HepG2 (cell line): ENCODE measurements around the gene ZKSCAN1. TPM values are rescaled to one million over a fixed set of nuclear protein-coding genes. Genes with fewer than 3 reads are reported as not detected.

Experiments
- AHDC1 ChIP-seq: sonication (generic); formaldehyde crosslinking; IDR thresholded peaks from 2 replicates; pipeline ENCODE4 v1.5.1; 2020; ENCODE audit warnings: mild to moderate bottlenecking, missing genetic modification reagents, borderline replicate concordance
- DR1 ChIP-seq: sonication (generic); formaldehyde crosslinking; IDR thresholded peaks from 2 replicates; pipeline ENCODE4 v1.8.0; 2021; ENCODE audit warnings: mild to moderate bottlenecking, missing genetic modification reagents, inconsistent platforms
- E2F1 ChIP-seq: sonication (generic); formaldehyde crosslinking; IDR thresholded peaks from 2 replicates; pipeline ENCODE4 v1.5.0; 2020; ENCODE audit warnings: missing genetic modification reagents
- FOXJ3 ChIP-seq: sonication (generic); formaldehyde crosslinking; IDR thresholded peaks from 2 replicates; pipeline ENCODE4 v1.4.0; 2020; ENCODE audit warnings: missing genetic modification reagents, mild to moderate bottlenecking, borderline replicate concordance
- POLR2G ChIP-seq: fragments of 200-400 bp; formaldehyde crosslinking; IDR thresholded peaks from 2 replicates; pipeline ENCODE4 v1.6.1; 2018; ENCODE audit warnings: mild to moderate bottlenecking, low read depth, low read length, moderate library complexity
- PRMT3 ChIP-seq: sonication (generic); formaldehyde crosslinking; IDR thresholded peaks from 2 replicates; pipeline ENCODE4 v1.8.1; 2022; ENCODE audit warnings: low read depth, mild to moderate bottlenecking, moderate library complexity, missing genetic modification reagents, borderline replicate concordance
- RFX1 ChIP-seq: fragments of 450-650 bp; IDR thresholded peaks from 2 replicates; pipeline ENCODE4 v1.6.1; 2017
- SIN3B ChIP-seq: fragments of 150-350 bp; IDR thresholded peaks from 2 replicates; pipeline ENCODE4 v1.6.1; 2014; ENCODE audit warnings: low read length
- ZBTB3 ChIP-seq: sonication (generic); formaldehyde crosslinking; IDR thresholded peaks from 2 replicates; pipeline ENCODE4 v1.4.0; 2020; ENCODE audit warnings: low read depth, mild to moderate bottlenecking, moderate library complexity, missing genetic modification reagents, borderline replicate concordance
- ZBTB7B ChIP-seq: sonication (generic); formaldehyde crosslinking; IDR thresholded peaks from 2 replicates; pipeline ENCODE4 v1.4.0; 2020; ENCODE audit warnings: missing genetic modification reagents
- ZNF280D ChIP-seq: sonication (generic); formaldehyde crosslinking; IDR thresholded peaks from 2 replicates; pipeline ENCODE4 v1.5.1; 2020; ENCODE audit warnings: mild to moderate bottlenecking, missing genetic modification reagents
- ZNF343 ChIP-seq: sonication (generic); formaldehyde crosslinking; IDR thresholded peaks from 2 replicates; pipeline ENCODE4 v1.4.0; 2020; ENCODE audit warnings: mild to moderate bottlenecking, missing genetic modification reagents
- ZSCAN12 ChIP-seq: sonication (generic); formaldehyde crosslinking; IDR thresholded peaks from 2 replicates; pipeline ENCODE4 v1.9.0; 2021; ENCODE audit warnings: mild to moderate bottlenecking, missing genetic modification reagents
- polyA plus RNA-seq, 8 experiments: library from polyadenylated mRNA; depleted of rRNA in 3 of 8; stranded (reverse) in 7 of 8; unstranded in 1 of 8; fragments of >200 nt; fragmentation: Illumina TruSeq in 4 of 8; extraction: Trizol in 4 of 8; gene quantifications; 2 replicates each; pipeline versions ENCODE4 v1.2.1 to v1.2.3, GENCODE V29; 2011 to 2016; ENCODE audit warnings: low read depth in 4 of 8, missing spikeins in 1 of 8, mixed read lengths in 1 of 8; ENCODE audit not compliant: insufficient read depth in 1 of 8
- total RNA-seq, 5 experiments: library from RNA; depleted of rRNA; stranded (reverse); fragments of >200 nt; fragmentation: Illumina TruSeq; extraction: Trizol; gene quantifications; 2 replicates each; pipeline ENCODE4 v1.2.3, GENCODE V29; 2016; ENCODE audit warnings: low read depth in 1 of 5
- TF ChIP-seq, protein P1 (sequence below): sonication (generic); formaldehyde crosslinking; IDR thresholded peaks from 2 replicates; pipeline ENCODE4 v1.4.0; 2020; ENCODE audit warnings: missing genetic modification reagents, borderline replicate concordance
- TF ChIP-seq, protein P2 (sequence below): IDR thresholded peaks from 2 replicates; pipeline ENCODE4 v1.6.1; 2016; ENCODE audit warnings: missing biosample characterization, missing genetic modification reagents, low read depth

ZKSCAN1 gene
- total and polyA plus RNA-seq, 2 of the 13 experiments (the other 11 are each of a cell fraction or from before 2014, with no cell fraction given) = 46.4 to 60.6 TPM

- TF ChIP-seq E2F1 (peak; percentile 65; the same call in 1 of the 2 replicates), SIN3B (no peak), ZBTB3 (0 out of 2 replicates have a peak, but pooled peaks have one; percentile 48), POLR2G (peak; percentile 91), FOXJ3 (CRISPR knock-in tag) (peak; percentile 67; the same call in 1 of the 2 replicates), ZSCAN12 (CRISPR knock-in tag) (no peak), AHDC1 (CRISPR knock-in tag) (peak; percentile 51; the same call in 1 of the 2 replicates), ZBTB7B (CRISPR knock-in tag) (peak; percentile 36; the same call in 1 of the 2 replicates), ZNF280D (CRISPR knock-in tag) (peak; percentile 60; the same call in 1 of the 2 replicates), RFX1 (no peak), PRMT3 (CRISPR knock-in tag) (no peak), ZNF343 (CRISPR knock-in tag) (no peak), DR1 (CRISPR knock-in tag) (peak; percentile 55; the same call in 1 of the 2 replicates)
- TF ChIP-seq, protein P1, sequence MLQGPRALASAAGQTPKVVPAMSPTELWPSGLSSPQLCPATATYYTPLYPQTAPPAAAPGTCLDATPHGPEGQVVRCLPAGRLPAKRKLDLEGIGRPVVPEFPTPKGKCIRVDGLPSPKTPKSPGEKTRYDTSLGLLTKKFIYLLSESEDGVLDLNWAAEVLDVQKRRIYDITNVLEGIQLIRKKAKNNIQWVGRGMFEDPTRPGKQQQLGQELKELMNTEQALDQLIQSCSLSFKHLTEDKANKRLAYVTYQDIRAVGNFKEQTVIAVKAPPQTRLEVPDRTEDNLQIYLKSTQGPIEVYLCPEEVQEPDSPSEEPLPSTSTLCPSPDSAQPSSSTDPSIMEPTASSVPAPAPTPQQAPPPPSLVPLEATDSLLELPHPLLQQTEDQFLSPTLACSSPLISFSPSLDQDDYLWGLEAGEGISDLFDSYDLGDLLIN (CRISPR knock-in tag) = 0 out of 2 replicates have a peak, but pooled peaks have one; percentile 56
- TF ChIP-seq, protein P2, sequence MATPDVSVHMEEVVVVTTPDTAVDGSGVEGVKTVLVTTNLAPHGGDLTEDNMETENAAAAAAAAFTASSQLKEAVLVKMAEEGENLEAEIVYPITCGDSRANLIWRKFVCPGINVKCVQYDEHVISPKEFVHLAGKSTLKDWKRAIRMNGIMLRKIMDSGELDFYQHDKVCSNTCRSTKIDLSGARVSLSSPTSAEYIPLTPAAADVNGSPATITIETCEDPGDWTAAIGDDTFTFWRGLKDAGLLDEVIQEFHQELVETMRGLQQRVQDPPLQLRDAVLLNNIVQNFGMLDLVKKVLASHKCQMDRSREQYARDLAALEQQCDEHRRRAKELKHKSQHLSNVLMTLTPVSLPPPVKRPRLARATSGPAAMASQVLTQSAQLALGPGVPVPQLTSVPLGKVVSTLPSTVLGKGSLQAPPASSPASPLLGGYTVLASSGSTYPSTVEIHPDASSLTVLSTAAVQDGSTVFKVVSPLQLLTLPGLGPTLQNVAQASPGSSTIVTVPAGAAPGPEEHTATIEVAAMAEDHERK (CRISPR knock-in tag) = no peak
Measured at GRCh38 chr7:100049441-100050291, 34.3 kb downstream of the ZKSCAN1 start, which contains the start of gene ZSCAN21 (continued).
